Activated T-cell treated with anti-CD3 and anti-CD28 coated beads for 48 hours (primary cell): ENCODE measurements around the gene CLIP2.
"Not testable (repeated sequence)": the region's sequence is repeated elsewhere in the genome, so short reads cannot be mapped to it uniquely, and the experiment has no call there.

ENCODE experiments used
- DNase-seq: peaks from one replicate; pipeline ENCODE4 v3.0.0-alpha.2; 2020; ENCODE audit warnings: low read depth

CLIP2 gene

DNA sequence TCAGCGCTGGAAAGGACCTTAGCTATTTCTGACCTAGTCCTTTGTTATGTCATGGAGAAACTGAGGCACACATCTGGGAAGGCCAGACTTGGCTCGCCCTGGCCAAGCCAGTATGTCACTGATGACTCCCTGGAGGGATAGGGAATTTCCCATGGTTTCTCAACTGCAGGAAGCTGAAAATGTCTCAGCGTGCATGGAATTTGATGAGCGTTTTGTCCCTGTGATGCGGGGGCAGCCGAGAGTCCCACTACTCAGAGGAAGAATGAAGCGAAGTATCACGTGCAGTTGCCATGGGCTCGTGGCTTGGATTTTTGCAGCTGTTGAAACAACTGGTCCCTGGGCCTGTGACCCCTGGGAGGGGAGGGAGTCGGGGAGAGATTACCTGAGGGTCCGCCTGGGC is 44.8 kb downstream of the CLIP2 start:
- DNase-seq: no peak

GRCh38 chr7:74337926-74338325 is 48.7 kb downstream of the CLIP2 start:
- DNase-seq: no peak

- no peak for DNase-seq
These were observed 49.3 kb downstream of the CLIP2 start for GRCh38 chr7:74338366-74339108.

GRCh38 chr7:74339648-74340047 is 50.4 kb downstream of the CLIP2 start:
- DNase-seq: not testable (repeated sequence)

GRCh38 chr7:74343281-74344131 is 54.3 kb downstream of the CLIP2 start:
- DNase-seq: no peak

DNA sequence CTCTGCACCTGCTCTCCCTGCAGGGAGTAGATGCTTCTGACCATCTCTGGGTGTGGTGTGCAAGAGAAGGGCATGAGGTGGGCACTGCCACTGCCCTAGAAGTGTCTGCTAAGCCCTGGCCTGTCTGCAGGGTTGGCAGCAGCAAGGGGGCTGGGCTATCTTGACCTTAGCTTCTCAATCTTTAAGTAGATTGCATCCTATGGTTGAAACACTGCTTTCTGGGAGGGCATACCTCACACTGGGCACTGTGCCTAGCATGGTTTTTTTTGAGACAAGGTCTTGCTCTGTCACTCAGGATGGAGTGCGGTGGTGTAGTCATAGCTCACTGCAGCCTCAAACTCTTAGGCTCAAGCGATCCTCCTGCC is 54.9 kb downstream of the CLIP2 start:
- DNase-seq: no peak

GRCh38 chr7:74344786-74345185 is 55.6 kb downstream of the CLIP2 start:
- no peak for DNase-seq

DNA sequence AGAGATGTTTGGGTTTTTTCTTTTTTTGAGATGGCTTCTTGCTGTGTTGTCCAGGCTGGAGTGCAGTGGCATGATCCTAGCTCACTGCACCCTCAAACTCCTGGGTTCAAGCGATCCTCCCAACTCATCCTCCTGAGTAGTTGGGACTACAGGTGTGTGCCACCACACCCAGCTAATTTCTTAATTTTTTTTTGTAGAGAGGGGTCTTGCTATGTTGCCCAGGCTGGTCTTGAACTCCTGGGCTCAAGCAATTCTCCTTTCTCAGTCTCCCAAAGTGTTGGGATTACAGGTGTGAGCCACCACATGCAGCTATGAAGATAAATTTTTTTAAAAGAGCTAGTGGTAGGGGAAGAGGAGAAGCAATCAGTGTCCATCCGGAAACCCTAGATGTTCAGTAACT is 56.8 kb downstream of the CLIP2 start:
- DNase-seq: no peak

DNA sequence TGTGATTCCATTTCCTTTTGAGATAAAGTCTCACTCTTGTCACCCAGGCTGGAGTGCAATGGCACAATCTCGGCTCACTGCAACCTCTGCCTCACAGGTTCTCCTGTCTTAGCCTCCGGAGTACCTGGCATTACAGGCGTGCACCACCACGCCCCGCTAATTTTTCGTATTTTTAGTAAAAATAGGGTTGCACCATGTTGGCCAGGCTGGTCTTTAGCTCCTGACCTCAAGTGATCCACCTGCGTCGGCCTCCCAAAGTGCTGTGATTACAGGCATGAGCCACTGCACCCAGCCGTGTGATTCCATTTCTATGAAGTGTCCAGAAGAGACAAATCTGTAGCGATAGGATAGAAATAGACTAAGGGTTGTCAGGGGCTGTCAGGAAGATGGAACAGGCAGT is 60.4 kb downstream of the CLIP2 start:
- no peak for DNase-seq

- DNase-seq: no peak
These were observed 61.5 kb downstream of the CLIP2 start for GRCh38 chr7:74350751-74351150.

DNA sequence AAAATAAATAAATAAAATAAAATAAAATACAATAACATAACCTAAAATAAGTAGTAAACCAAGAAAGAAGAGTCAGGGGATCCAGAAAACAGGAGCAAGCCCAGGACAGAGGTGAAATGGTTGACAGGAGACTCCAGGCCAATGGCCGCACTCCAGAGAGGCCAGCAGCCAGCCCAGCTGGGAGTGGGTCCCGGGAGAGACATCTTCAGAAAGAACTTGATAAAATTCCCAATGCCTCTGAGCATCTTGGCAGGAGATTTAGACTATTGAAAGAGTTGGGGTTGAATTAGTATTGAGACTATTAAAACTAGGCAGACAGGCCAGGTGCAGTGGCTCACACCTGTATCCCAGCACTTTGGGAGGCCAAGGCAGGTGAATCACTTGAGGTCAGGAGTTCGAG is 62.6 kb downstream of the CLIP2 start:
- DNase-seq: no peak

- not testable (repeated sequence) for DNase-seq
These were observed 63.4 kb downstream of the CLIP2 start for GRCh38 chr7:74352551-74353138.

DNA sequence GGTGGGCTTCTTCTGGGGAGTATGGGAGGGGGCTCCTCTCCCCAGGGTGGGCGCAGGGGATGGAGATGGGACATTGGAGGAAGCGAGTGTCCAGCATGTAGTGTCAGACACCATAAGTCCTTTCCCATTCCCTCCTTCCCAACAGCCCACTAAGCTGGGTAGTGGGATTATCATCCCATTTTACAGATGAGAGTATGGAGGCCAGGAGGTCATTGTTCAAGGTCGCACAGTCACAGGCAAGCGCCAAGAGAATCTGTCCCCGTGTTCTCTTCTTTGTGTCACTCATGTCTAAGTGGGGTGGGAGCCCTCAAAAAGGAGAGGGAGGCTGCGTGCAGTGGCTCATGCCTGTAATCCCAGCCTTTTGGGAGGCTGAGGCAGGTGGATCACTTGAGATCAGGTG is 64.8 kb downstream of the CLIP2 start:
- no peak for DNase-seq

- DNase-seq: no peak
These were observed 65.9 kb downstream of the CLIP2 start for GRCh38 chr7:74355091-74355490.

DNA sequence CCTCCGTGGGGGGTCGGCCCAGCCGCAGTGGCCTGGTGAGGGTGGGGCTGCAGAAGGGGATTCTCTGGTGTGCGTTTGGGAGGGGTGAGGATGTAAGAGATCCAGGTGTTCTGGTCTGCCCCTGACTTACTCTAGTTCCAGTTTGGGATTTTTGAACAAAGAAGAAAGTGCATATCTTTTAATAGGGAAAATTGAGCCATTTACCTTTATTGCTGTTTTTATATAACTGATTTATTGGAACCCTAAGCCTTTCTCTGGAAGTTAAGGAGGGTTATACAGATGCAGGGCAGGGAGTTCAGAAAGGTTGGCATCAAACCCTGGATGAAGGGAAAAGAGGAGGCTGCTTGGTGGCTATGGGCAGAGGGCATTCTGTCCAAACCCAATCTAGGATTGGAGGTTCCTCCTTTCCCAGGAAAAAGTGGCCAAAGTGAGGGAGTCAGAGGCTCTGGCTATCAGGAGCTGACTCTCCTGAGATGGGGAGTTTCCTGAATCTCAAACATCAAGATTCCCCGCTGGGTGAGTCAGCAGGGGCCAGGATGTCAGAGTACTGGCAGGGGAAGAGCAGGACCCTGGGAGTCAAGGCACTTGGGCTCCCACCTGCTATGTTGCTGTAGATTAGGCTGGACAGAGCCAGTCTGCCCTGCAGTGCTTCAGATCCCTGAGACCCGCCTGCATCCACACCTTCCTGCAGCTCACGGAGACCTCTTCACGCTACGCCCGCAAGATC is 67.5 kb downstream of the CLIP2 start:
- DNase-seq: no peak

GRCh38 chr7:74360008-74360407 is 70.8 kb downstream of the CLIP2 start:
- DNase-seq: no peak

GRCh38 chr7:74362266-74362665 is 73.1 kb downstream of the CLIP2 start:
- no peak for DNase-seq

DNA sequence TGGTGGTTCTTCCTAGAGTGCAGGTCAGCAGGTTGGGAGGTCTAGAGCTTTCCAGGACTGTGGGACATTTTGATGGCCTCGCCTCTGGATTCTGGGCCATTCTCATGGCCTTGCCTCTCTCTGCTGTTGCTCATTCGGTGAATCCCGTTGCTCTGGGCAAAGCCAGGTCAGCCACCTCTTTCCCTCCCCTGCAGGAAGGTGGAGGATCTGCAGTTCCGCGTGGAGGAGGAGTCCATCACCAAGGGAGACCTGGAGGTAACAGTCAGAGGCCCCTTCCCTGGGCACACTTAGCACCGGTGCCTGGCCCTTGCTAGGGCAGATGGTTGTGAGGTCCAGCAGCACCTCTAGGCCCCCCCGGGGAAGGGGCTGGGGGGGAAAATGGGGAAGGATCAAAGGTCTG is 74.9 kb downstream of the CLIP2 start:
- DNase-seq: no peak

DNA sequence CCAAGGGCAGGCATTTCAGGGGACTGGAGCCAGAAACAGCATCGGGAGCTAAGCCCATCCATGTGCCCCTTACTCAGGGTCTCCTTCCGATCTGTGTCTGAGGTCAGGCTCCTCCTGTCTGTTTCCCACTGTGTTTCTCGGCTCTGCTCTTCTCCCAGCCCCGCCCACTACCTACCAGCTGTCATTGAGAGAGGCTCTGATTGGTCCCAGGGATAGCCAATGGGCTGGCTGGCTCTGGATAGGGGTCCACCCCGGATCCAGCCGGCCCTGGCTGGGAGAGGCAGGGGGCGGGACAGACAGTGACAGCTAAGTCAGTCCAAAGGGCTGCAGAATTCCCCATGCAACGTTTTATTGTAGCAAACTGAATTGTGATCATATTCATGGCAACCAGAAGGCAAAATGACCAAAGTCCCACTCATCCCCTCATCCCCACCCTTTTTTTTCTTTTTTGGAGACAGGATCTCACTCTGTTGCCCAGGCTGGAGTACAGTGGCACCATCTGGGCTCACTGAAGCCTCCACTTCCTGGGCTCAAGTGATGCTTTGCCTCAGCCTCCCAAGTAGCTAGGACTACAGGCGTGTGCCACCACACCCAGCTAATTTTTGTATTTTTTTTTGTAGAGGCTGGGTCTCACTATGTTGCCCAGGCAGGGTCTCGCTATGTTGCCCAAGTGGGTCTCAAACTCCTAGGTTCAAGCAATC is 76.3 kb downstream of the CLIP2 start:
- DNase-seq: no peak

DNA sequence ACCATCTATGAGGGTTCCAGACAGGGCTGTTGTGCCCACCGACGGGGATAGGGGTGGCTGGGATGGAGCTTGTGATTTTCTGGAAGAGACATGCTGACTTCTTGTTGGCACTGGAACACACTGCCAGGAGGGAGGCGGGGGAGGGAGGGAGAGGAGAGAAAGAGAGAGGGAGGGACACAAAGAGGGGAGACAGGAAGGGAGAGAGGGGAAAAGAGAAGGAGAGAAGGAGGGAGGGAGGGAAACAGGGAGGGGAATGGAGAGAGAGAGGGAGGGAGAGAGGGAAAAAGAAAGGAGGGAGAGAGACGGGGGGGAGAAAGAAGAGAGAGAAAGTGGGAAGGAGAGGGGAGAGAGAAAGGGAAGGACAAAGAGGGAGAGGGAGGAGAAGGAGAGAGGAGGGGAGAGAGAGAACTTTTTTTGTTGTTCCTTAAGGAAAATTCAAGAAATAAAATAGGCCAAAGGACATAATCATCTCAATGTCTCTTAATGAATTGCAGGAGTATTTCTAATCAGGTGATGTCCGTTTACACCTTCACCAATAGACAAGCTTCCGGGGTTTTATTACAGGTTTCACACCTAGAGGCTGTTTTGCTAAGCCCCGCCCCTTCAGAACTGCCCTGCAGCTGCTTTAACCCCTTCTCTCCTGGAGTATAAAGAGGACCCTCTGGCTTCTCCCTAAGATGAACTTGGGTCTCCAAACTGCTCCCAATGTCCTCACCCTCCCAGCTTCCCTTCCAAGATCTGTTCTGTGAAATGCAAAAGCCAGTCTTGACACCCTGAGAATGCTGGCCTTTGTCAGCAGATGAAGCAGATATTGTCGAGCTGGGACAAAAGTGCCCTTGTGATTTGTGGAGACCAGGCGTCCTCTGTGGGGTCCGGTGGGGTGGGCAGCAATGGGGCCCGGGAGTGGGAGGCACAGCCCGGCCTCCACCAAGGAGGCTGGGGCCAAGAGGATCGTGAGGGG is 82.5 kb downstream of the CLIP2 start:
- DNase-seq: no peak
